ENCODE measurements around the gene IKZF1.

The IKZF1 gene

GRCh38 chr7:50265968-50266634, 38.4 kb upstream of the IKZF1 start:
- DNase-seq: no peak
- Histone ChIP-seq H3K27ac (no peak overlapping the region), H3K36me3 (no peaks in the 10 kb centered on the region), H3K27me3 (no peaks in the 10 kb centered on the region), H3K4me1 (no peaks in the 10 kb centered on the region), H3K4me3 (no peak overlapping the region), H3K9me3 (no peaks in the 10 kb centered on the region)
- intact Hi-C loops (cut with DNase I; ENCODE audit: low total_unique reads): no loop called here
- TF ChIP-seq CTCF (IDR thresholded peaks at IDR 0.05): no peak

GRCh38 chr7:50266635-50267386, 37.7 kb upstream of the IKZF1 start:
- no peak for TF ChIP-seq CTCF (IDR thresholded peaks at IDR 0.05)
- H3K4me1 ChIP-seq: no peaks in the 10 kb centered on the region

GRCh38 chr7:50267525-50268041, 36.9 kb upstream of the IKZF1 start:
- intact Hi-C loops (cut with DNase I; ENCODE audit: low total_unique reads): no loop called here
- Histone ChIP-seq H3K36me3 (no peaks in the 10 kb centered on the region), H3K9me3 (no peaks in the 10 kb centered on the region), H3K4me3 (no peak overlapping the region), H3K4me1 (no peaks in the 10 kb centered on the region), H3K27ac (no peak overlapping the region), H3K27me3 (no peaks in the 10 kb centered on the region)
- no peak for TF ChIP-seq CTCF (IDR thresholded peaks at IDR 0.05)
- no peak for DNase-seq

More at GRCh38 chr7:50266635-50267386, 37.7 kb upstream of the IKZF1 start:
- no peak overlapping the region for H3K27ac ChIP-seq
- intact Hi-C loops (cut with DNase I; ENCODE audit: low total_unique reads): no loop called here
- DNase-seq: no peak
- no peaks in the 10 kb centered on the region for H3K9me3 ChIP-seq
- H3K27me3 ChIP-seq: no peaks in the 10 kb centered on the region
- no peak overlapping the region for H3K4me3 ChIP-seq
- H3K36me3 ChIP-seq: no peaks in the 10 kb centered on the region

- intact Hi-C loops (cut with DNase I; ENCODE audit: low total_unique reads): no loop called here
- Histone ChIP-seq H3K4me3 (no peak overlapping the region), H3K27ac (no peak overlapping the region), H3K36me3 (no peaks in the 10 kb centered on the region), H3K27me3 (no peaks in the 10 kb centered on the region), H3K9me3 (no peaks in the 10 kb centered on the region), H3K4me1 (no peaks in the 10 kb centered on the region)
- no peak for DNase-seq
- no peak for TF ChIP-seq CTCF (IDR thresholded peaks at IDR 0.05)
Observed at GRCh38 chr7:50268223-50268622, 36.3 kb upstream of the IKZF1 start.

- H3K27ac ChIP-seq: no peak overlapping the region
Observed at GRCh38 chr7:50268990-50269389, 35.5 kb upstream of the IKZF1 start.

More at GRCh38 chr7:50268990-50269389, 35.5 kb upstream of the IKZF1 start:
- Histone ChIP-seq H3K4me1 (no peaks in the 10 kb centered on the region), H3K36me3 (no peaks in the 10 kb centered on the region), H3K27me3 (no peaks in the 10 kb centered on the region), H3K9me3 (no peaks in the 10 kb centered on the region), H3K4me3 (no peak overlapping the region)
- DNase-seq: no peak
- TF ChIP-seq CTCF (IDR thresholded peaks at IDR 0.05): no peak
- intact Hi-C loops (cut with DNase I; ENCODE audit: low total_unique reads): no loop called here
